ENCODE measurements around the gene MAPRE3.

The MAPRE3 gene

DNA sequence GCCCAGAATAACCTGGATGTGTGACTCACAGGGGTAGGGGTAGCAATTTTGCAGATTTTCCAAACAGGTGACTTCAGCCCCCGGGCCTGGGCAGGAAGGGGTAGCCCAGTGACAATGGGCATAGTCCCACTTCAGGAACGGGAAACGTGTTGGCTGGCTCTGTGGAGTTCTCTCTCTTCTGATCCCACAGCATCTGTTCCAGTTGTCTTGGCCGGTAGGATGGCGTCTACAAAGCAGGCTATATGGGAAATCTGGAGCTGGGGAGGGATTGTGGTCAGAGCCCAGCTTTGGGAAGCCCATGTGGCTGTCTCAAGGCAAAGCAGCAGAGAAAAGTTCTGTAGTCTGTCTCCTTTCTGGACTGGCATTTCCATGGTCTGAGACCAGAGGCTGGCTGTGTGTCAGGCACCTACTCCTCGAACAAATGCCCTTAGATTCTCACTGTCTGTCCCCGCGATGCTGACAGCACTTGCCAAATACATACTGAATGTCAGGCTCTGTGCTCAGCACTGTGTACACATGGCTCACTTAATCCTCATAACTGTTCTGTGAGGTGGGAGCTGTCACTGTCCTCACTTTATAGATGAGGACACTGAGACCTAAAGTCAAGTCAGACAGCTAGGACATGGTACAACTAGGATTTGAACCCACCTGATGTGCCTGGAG lies 44.5 kb downstream of the MAPRE3 start:
- DNase-seq (ENCODE audit: low read depth), result no peak

GRCh38 chr2:27016801-27017325 lies 46.4 kb downstream of the MAPRE3 start:
- peak; percentile 18 for DNase-seq (ENCODE audit: low read depth)

DNA sequence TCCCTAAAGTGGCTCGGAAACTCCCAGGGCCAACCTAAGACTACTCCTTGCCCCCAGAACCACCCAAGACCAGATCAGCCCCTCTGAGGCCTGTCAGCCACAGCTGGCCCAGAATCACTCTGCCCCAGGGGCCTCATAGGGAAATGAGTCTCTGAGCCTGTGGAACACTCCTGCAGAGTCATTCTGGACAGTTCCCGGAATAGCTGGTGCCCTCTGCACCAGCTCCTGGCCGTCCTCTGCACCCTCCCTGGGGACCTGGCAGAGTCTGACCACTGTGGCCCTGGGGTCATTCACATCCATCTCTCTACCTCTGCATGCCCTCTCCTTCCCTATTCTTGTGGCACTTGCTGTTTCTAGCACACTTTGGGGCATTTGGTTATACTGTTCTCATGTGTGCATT lies 47.7 kb downstream of the MAPRE3 start:
- DNase-seq (ENCODE audit: low read depth), result no peak

DNA sequence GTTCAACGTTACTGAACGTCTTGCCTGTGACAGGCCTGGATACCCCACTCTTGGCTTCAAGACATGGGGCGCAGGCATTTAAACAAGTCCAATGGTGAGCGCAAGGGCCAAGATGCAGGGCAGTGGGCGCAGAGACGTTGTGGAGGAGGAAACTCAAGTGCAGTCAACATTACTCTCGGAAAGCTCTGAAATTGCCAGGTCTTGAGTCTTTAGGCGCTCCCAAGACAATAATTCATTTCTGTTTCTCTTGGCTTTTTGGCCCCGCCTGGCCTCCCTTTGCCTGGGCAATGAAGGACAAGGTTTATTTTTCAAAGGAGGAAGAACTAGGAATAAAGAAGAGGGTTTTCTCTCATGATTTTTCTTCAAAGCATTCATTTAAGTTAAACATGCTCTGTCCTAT lies 49.0 kb downstream of the MAPRE3 start:
- DNase-seq (ENCODE audit: low read depth), result no peak

DNA sequence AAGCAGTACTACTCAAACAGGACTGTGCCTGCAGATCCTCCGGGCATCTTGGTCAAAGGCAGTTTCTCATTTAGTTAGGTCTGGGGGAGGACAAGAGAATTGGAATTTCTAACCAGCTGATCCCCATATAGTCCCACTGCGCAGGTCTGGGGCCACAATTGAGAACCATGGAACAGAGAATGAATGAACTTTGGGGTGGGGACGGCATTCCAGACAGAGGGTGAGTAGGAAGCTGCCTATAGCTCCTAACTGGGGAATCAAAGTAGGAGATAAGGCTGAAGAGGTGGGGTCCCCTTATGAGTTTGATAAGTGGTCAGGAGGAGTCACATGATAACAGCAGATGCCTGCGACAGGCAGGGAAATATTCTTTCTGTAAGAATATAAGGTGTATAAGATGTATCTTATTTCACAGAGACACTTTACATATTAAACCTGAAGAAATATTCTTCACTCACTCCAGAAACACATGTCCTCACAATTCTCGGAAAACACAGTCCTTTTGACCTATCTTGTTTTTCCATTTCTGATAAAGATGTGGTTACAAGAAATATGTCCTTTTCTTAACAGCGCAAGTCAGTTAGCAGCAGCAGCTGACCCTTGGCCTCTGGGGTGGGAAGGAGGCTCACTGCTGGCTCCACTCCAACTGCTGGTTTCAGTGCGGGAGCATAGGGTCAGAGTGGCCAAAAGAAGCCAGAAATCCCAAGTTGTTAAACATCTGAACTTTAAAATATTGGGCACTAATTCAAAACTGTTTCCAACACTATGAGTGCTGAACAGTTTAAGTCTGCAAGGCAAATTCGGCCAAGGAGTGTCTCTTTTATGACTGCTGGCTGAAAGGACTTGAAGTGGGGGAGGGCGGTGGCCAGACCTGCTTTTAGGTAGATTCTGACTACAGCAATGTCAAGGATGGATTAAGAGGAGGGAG lies 49.8 kb downstream of the MAPRE3 start:
- no peak for DNase-seq (ENCODE audit: low read depth)

DNA sequence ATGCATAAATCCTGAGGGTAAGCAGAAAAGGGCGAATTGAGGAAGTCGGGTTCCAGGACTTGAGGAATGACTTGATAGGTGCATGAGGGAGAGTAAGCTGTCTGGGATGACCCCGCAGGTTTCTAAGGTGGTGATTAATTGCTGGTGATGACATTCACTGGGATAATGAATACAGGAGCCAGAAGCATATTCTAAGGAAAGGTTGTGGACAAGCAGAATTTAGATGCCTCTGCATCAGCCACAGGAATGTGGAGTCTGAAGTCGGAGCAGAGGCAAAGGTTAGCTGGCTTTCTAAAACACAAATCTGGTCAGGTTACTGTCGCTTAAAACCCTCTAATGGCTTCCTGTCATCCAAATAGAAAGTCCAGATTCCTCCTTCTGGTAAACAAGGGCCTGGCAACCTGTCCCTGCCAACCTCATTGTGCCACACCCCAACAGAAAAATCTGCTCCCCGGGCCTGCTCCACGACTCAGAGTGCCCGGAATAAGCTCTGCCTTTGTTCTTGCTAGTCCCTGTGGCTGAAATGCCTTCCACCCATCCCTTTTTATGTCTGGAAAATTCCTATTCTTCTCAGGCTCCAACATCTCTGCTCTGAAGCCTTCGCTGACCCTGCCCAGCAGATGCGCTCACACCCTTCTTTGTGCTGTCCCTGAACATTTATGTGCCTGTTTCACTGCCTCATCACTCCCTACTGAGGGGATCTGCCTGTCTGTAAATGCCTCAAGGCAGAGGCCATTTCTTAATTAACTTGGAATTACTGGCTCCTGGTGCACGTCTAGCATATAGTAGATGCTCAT lies 51.0 kb downstream of the MAPRE3 start:
- no peak for DNase-seq (ENCODE audit: low read depth)

- DNase-seq (ENCODE audit: low read depth), result no peak
Observed at GRCh38 chr2:27023740-27024139, 53.3 kb downstream of the MAPRE3 start.

DNA sequence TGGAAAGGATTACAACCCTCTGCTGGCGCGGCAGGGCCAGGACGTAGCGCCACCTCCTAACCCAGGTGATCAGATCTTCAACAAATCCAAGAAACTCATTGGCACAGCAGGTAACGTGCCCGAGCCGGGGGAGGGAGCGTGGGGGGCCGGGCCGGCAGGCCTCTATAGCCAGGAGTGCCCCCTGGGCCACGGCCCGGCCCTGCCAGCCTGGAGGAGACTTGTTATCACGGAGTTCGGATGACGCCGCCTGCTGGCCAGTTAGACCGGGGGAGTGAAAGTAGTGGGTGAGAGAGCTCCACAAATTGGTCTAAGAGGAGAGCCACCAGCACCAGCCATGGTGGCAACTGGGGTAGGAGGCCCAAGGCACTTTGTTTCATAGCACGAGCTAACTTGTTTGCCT lies 53.8 kb downstream of the MAPRE3 start:
- no peak for DNase-seq (ENCODE audit: low read depth)

DNA sequence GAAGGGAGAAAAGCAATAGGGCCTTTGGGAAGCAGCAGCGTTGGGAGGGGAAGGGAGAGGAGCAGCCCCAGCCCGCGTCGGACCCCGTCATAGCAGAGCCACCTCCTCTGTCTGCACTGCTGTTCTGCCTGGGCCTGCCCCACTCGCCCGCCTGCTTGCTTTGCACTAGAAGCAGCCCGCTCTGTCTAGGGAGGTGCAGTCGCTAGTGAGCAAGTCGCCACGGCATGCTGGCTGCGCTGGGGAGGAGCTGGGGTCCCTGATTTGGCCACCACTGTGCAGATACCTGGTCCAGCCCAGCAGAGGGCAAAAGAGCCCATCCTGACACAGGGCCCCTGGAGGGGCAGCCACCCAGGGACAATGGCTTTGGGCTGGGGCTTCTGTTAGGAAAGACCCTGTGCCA lies 54.4 kb downstream of the MAPRE3 start:
- DNase-seq (ENCODE audit: low read depth), result no peak

GRCh38 chr2:27025281-27025800 lies 54.9 kb downstream of the MAPRE3 start:
- no peak for DNase-seq (ENCODE audit: low read depth)

- no peak for DNase-seq (ENCODE audit: low read depth)
Observed at GRCh38 chr2:27025861-27026851, 55.7 kb downstream of the MAPRE3 start.

DNA sequence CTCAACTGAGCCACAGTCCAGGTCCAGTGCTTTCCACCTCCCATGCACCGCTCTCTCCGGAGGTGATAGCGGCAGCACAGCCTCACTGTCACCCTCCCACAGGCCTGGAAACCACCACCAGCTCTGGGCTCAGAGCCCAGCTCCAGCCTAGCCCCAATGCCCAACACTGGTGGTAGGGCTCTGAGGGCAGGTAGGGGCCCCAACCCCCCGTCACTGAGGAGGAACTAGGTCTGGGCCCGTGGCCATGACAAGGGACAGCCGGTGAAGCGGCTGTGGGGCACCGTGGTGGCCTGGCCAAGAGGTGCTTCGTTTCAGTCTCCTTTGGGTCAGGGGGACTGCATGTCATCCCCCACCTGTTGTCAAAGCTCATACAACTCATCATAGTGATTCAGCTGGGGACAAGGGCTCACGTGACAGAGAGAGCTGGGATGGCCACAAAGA lies 56.8 kb downstream of the MAPRE3 start:
- no peak for DNase-seq (ENCODE audit: low read depth)

GRCh38 chr2:27029051-27029450 lies 58.6 kb downstream of the MAPRE3 start:
- DNase-seq (ENCODE audit: low read depth), result no peak

DNA sequence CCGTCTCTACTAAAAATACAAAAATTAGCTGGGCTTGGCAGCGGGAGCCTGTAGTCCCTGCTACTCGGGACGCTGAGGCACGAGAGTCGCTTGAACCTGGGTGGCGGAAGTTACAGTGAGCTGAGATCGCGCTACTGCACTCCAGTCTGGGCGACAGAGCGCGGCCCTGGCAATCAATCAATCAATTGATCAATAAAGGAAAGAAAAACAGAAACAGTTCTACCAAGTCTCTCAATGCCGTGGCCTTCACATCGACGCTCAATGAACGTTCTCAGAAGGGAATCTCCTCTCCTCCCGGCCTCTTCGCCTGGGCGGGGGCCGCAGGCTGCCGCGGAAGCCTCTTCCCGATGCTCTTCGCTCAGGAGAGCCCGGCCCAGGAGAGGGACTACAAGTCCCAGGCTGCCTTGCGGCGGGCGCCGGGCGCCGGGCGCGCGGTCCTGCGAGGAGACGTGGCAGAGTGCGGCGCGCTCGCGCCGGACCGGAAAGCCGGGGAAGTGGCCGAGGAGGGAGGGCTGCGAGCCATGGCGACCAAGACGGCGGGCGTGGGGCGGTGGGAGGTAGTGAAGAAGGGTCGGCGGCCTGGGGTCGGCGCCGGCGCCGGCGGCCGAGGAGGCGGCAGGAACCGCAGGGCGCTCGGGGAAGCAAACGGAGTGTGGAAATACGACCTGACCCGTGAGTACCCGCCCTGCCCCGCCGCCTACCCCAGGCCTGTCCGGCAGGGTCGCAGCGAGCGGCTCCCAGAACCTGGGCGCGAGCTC lies 62.2 kb downstream of the MAPRE3 start, which contains the start of gene TMEM214:
TMEM214 (plus strand) TSS at position 471 of the 758 bp plus-strand sequence; CDS start at position 522, 51 bp downstream.
- DNase-seq (ENCODE audit: low read depth), result peak; percentile 69

GRCh38 chr2:27033253-27033852 lies 62.9 kb downstream of the MAPRE3 start:
- DNase-seq (ENCODE audit: low read depth), result no peak

DNA sequence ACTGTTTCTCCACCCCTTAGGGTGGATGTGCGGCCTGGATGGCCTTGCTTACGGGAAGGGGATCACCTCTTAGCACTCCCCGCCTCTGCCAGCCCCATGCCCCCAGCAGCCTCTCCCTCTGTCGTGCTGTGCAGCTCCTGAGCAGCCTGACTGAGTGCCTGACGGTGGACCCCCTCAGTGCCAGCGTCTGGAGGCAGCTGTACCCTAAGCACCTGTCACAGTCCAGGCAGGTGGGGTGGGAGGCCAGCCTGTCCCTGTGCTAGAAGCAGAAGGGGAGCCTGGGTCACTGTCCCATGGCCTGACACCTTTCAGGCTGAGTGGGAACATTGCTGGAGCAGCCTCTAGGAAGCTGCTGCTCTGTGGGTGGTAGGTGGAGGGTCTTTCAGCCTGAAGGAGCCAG lies 67.6 kb downstream of the MAPRE3 start:
- DNase-seq (ENCODE audit: low read depth), result no peak

GRCh38 chr2:27038631-27039339 lies 68.3 kb downstream of the MAPRE3 start:
- DNase-seq (ENCODE audit: low read depth), result no peak

DNA sequence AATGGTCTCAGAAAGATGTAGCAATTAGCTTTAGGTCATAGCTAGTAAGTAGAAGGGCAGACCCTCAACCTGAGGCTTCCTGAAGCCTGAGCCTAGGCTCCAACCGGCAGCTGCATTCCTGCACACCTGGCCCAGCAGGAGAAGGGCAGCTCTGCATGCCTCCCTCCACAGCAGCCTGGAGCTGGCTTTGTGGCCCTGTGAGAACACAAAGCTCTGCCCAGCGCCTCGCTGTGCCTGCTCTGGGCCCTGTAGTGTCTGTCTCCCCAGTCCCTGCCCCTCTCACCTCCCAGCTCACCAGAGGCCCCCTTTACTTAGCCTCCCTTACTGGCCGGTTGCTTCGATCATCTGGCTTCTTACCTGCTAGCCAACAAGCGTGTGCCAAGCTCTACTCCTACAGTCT lies 69.0 kb downstream of the MAPRE3 start:
- DNase-seq (ENCODE audit: low read depth), result no peak

DNA sequence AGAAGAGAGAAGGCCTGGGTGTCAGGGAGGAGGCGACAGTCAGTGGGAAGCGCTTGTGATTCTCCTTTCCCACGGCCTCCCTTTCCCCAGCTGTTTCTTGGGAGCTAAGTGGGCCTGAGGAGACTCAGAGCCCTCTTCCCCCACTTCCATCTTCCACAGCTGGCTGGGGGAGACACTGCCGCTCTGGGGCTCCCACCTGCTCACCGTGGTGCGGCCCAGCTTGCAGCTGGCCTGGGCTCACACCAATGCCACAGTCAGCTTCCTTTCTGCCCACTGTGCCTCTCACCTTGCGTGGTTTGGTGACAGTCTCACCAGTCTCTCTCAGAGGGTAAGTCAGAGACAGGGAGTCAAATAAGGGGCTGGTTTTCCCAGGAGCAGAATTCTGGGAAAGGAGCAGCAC lies 69.4 kb downstream of the MAPRE3 start:
- no peak for DNase-seq (ENCODE audit: low read depth)

Data from activated T-helper 9 cell treated with anti-CD3 and anti-CD28 coated beads, Interleukin-2, amount 50 U/mL, for 16 hours (primary cell).